GM13977 (cell line): ENCODE results near the gene HOXD9.

Experiments
- DNase-seq: peaks from one replicate; pipeline ENCODE4 v3.0.0; 2012; ENCODE audit warnings: low spot score
- in situ Hi-C: fragments of 300-500 bp; cut with MboI; formaldehyde crosslinking; loops from one replicate; pipeline ENCODE4 v1.12.0; 2022; ENCODE audit warnings: low sequenced_read_pairs, low pct_unique_long_range_greater_than_20kb, mixed read lengths, inconsistent platforms; ENCODE audit not compliant: unreplicated experiment
- TF ChIP-seq, protein P1 (sequence below): IDR thresholded peaks from 2 replicates; pipeline ENCODE4 v1.5.1; 2012; ENCODE audit warnings: mild to moderate bottlenecking, control low read depth; ENCODE audit not compliant: insufficient read depth; ENCODE audit errors: extremely low read depth, missing control alignments

The HOXD9 gene

DNA sequence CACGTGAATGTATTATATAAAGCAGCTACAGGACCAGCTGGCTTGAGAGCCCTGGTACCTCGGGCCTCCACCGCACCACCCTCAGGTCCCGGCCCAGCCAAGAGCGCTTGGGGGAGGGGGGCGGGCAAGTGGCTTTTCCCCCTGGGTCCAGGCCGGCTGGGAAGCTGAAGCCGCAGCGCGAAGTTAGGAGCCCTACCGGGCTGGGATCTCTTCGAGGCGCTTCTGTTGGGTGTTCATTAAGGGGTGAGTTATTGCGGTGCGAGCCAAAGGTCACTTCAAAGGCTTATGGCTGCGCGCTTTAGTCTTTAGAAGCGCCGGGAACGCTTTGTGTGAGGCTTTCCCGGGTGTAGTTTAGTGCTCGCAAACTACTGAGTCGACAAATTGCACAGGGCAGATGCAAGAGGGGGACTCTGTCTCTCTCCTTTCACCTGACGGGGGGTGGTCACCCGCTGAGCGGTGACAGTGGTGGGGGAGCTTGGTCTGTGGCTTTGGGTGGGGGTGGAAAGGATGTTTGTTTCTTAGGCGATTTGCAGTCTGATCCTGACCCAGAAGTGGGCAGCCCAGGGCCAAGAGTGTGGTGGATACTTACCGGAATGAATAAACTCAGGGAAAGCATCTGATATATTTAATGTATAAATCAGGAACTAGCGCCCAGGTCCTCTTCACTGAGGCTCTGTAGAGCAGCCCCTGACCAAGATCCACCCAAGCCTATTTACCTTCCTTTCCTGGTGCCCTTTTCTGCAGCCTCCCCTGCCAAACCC lies 40.6 kb downstream of the HOXD9 start:
- TF ChIP-seq, protein P1, sequence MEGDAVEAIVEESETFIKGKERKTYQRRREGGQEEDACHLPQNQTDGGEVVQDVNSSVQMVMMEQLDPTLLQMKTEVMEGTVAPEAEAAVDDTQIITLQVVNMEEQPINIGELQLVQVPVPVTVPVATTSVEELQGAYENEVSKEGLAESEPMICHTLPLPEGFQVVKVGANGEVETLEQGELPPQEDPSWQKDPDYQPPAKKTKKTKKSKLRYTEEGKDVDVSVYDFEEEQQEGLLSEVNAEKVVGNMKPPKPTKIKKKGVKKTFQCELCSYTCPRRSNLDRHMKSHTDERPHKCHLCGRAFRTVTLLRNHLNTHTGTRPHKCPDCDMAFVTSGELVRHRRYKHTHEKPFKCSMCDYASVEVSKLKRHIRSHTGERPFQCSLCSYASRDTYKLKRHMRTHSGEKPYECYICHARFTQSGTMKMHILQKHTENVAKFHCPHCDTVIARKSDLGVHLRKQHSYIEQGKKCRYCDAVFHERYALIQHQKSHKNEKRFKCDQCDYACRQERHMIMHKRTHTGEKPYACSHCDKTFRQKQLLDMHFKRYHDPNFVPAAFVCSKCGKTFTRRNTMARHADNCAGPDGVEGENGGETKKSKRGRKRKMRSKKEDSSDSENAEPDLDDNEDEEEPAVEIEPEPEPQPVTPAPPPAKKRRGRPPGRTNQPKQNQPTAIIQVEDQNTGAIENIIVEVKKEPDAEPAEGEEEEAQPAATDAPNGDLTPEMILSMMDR = no peak
- in situ Hi-C loops = no loop called here
- no peak for DNase-seq

DNA sequence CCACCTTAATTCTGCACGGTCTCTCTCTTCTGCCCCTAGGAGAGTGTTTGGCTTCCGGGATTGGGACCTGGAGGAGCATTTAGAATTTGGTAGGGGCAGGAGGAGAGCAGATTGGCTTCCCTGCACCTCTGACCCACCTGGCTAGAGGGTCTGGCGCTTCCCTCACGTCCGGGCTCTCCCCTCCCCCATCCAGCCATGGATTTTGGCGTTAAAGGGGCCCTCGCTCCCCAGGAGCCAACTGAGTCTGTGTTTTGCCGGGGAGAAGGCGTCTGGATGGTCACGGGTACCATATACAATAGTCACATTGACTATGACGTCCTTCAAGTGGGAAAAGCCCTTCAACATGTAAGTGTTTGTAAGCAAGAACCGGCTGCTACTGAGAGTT lies 41.1 kb downstream of the HOXD9 start:
- in situ Hi-C loops = no loop called here
- TF ChIP-seq, protein P1 = no peak
- no peak for DNase-seq

DNA sequence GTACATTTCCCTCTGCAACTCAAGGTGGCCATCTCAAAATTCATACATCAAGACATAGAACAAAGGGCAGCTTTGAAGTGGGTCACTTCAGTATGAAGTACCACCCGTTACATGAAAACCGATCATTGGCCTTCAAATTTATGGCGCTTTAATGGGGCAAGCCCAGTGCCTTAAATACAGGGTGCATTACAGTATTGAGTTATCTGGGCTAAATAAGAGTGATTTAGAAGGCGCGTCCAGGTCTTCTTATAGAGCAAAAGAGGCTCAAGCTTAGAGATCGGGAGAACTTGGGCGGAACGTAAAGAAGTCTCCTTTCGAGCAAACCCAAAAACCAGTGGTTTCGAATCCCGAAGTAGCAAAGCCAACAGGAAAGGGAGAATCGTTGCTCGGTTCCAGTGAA lies 41.7 kb downstream of the HOXD9 start:
- in situ Hi-C loops = no loop called here
- TF ChIP-seq, protein P1 = no peak
- no peak for DNase-seq

GRCh38 chr2:176164611-176165369 lies 42.3 kb downstream of the HOXD9 start:
- in situ Hi-C loops = no loop called here
- TF ChIP-seq, protein P1 = no peak
- no peak for DNase-seq

DNA sequence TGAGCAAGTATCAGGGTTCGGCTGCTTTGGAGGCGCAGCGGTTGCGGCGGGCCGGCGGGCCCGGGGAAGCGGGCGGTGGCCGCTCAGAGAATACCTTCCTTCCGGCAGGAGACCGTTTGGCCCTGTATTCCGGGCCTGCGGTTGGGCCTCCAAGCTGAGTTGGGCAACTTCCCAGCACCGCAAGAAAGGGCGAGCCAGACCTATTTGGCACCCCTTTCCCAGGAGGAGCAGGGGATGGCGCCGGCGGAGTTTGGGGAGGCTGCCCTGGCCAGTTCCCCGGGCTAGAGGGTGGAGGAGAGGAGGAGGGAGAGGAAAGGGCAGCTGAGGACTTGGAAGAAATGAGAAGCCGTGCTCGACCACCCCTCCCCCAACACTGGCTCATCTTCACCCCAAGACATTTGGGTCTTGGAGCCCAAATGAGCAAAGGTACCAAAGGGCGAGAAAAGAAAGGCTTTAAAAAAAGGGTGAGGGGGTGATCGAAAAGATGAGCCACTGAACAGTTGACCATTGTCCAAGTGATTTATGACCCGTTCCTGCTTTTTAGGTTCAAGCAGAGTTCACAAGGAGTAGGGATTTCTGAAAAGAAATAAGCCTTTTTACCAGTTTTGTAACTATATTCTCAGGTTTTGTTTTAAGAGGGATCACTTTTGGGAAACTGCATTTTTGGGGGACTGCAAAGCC lies 43.0 kb downstream of the HOXD9 start:
- TF ChIP-seq, protein P1 = no peak
- no peak for DNase-seq
- in situ Hi-C loops = no loop called here

DNA sequence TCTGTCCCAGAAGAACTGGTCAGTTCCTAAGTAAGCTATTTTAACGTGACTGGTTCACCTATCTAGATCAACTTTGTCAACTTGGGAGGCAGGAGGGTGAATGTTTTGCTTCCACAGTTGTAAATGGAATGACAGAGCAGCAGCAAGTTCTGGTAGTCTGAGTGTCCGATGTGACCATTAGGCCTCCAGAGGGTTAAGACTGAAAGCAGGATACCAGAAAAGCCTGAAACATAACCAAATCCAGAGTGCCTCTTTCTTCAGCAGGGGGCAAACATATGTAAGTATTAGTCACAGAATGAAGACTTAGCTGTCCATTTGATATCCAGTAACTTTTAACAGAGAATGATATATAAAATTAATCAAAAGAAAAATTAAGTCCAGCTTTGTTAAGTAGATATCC lies 43.8 kb downstream of the HOXD9 start:
- in situ Hi-C loops = no loop called here
- TF ChIP-seq, protein P1 = no peak
- DNase-seq = no peak
